Liver (tissue), 9 donors: ENCODE data around the gene GNG7. TPM values are rescaled to one million over a fixed set of nuclear protein-coding genes. Genes with fewer than 3 reads are reported as not detected.
"Not testable (repeated sequence)": the region's sequence is repeated elsewhere in the genome, so short reads cannot be mapped to it uniquely, and the experiment has no call there.

ENCODE experiments used
- DNase-seq: peaks from one replicate; pipeline ENCODE4 v3.0.0-alpha.2; 2017; ENCODE audit warnings: low spot score
- H3K27ac ChIP-seq, 2 donors: one replicate each; pipeline ENCODE4 v1.7.0; 2013; ENCODE audit warnings: inconsistent platforms in 2 of 2, low read length in 2 of 2, control low read depth in 1 of 2, low read depth in 1 of 2, mild to moderate bottlenecking in 1 of 2
- H3K27me3 ChIP-seq, 4 donors: one replicate each; pipeline versions ENCODE4 v1.6.1 to v1.7.0; 2013; ENCODE audit warnings: low read length in 3 of 4, inconsistent platforms in 1 of 4, mild to moderate bottlenecking in 1 of 4, moderate library complexity in 1 of 4; ENCODE audit not compliant: control insufficient read depth in 4 of 4, insufficient read depth in 4 of 4
- H3K36me3 ChIP-seq, 4 donors: one replicate each; pipeline versions ENCODE4 v1.6.1 to v1.7.0; 2013; ENCODE audit warnings: low read length in 3 of 4, mild to moderate bottlenecking in 3 of 4, low read depth in 1 of 4, moderate library complexity in 1 of 4; ENCODE audit not compliant: control insufficient read depth in 4 of 4, insufficient read depth in 3 of 4
- H3K4me1 ChIP-seq, 4 donors: one replicate each; pipeline versions ENCODE4 v1.6.1 to v1.7.0; 2013; ENCODE audit warnings: low read length in 3 of 4, mild to moderate bottlenecking in 3 of 4, moderate library complexity in 1 of 4; ENCODE audit not compliant: control insufficient read depth in 4 of 4, insufficient read depth in 4 of 4
- H3K4me3 ChIP-seq, 3 donors: one replicate each; pipeline versions ENCODE4 v1.6.1 to v1.7.0; 2013; ENCODE audit warnings: low read length in 3 of 3, control low read depth in 1 of 3, low read depth in 1 of 3, mild to moderate bottlenecking in 1 of 3
- H3K9ac ChIP-seq, 2 donors: one replicate each; pipeline ENCODE4 v1.7.0; 2013; ENCODE audit warnings: low read length in 2 of 2, mild to moderate bottlenecking in 2 of 2, moderate library complexity in 2 of 2, control low read depth in 1 of 2, low read depth in 1 of 2
- H3K9me3 ChIP-seq, 4 donors: one replicate each; pipeline versions ENCODE4 v1.6.1 to v1.7.0; 2013; ENCODE audit warnings: low read length in 3 of 4; ENCODE audit not compliant: control insufficient read depth in 4 of 4
- ATF3 ChIP-seq: IDR thresholded peaks from 2 replicates; pipeline ENCODE4 v1.6.1; 2016; ENCODE audit warnings: antibody characterized with exemption
- EGR1 ChIP-seq, 2 donors: IDR thresholded peaks; 2 replicates each; pipeline ENCODE4 v1.6.1; 2016 to 2018; ENCODE audit warnings: antibody characterized with exemption in 2 of 2, low read depth in 2 of 2
- FOXA1 ChIP-seq: IDR thresholded peaks from 2 replicates; pipeline ENCODE4 v1.6.1; 2016; ENCODE audit warnings: antibody characterized with exemption
- FOXA2 ChIP-seq: IDR thresholded peaks from 2 replicates; pipeline ENCODE4 v1.6.1; 2016; ENCODE audit warnings: antibody characterized with exemption
- HNF4G ChIP-seq: IDR thresholded peaks from 2 replicates; pipeline ENCODE4 v1.6.1; 2016; ENCODE audit warnings: antibody characterized with exemption
- JUND ChIP-seq, 2 donors: IDR thresholded peaks; 2 replicates each; pipeline ENCODE4 v1.6.1; 2016; ENCODE audit warnings: antibody characterized with exemption in 2 of 2
- NR2F2 ChIP-seq: IDR thresholded peaks from 2 replicates; pipeline ENCODE4 v1.6.1; 2016; ENCODE audit warnings: antibody characterized with exemption
- RAD21 ChIP-seq, 2 donors: IDR thresholded peaks; 2 replicates each; pipeline ENCODE4 v1.6.1; 2016; ENCODE audit warnings: antibody characterized with exemption in 2 of 2, mild to moderate bottlenecking in 2 of 2
- RXRA ChIP-seq, 2 donors: IDR thresholded peaks; 2 replicates each; pipeline ENCODE4 v1.6.1; 2017 to 2018; ENCODE audit warnings: antibody characterized with exemption in 2 of 2, mild to moderate bottlenecking in 1 of 2
- TAF1 ChIP-seq: conservative IDR thresholded peaks from 2 replicates; pipeline ENCODE4 v1.6.1; 2016; ENCODE audit warnings: antibody characterized with exemption, mild to moderate bottlenecking
- YY1 ChIP-seq: IDR thresholded peaks from 2 replicates; pipeline ENCODE4 v1.6.1; 2016; ENCODE audit warnings: antibody characterized with exemption, mild to moderate bottlenecking
- WGBS: extraction: QIAGEN DNeasy Blood & Tissue Kit; methylation state at CpG from one replicate; pipeline ENCODE4 v1.1.7; 2013; 5-methylcytosine and 5-hydroxymethylcytosine counted together
- polyA plus RNA-seq, 2 donors: library from polyadenylated mRNA; stranded (reverse) in 1 of 2; unstranded in 1 of 2; fragments of 200-250 nt in 1 of 2; fragments of >200 nt in 1 of 2; fragmentation: Nextera tagmentation in 1 of 2; extraction: Ambion mirVana in 1 of 2; gene quantifications; one replicate each; pipeline versions ENCODE4 v1.2.1 to v1.2.3, GENCODE V29; 2013 to 2015
- total RNA-seq, 2 donors: library from RNA; depleted of rRNA; stranded (reverse); fragments of >200 nt; gene quantifications; one replicate each; pipeline ENCODE4 v1.2.3, GENCODE V29; 2014
- TF ChIP-seq, protein P1 (sequence below): IDR thresholded peaks from 2 replicates; pipeline ENCODE4 v1.6.1; 2016; ENCODE audit warnings: antibody characterized with exemption, mild to moderate bottlenecking
- TF ChIP-seq, protein P2 (sequence below): fragments of 150-350 bp; IDR thresholded peaks from 2 replicates; pipeline ENCODE4 v1.5.1; 2017; ENCODE audit warnings: improper control_type of control experiment, low read depth, low read length; ENCODE audit not compliant: missing input control
- donor health status: healthy.
- donor health status: healthy.
- donor health status: healthy.
- donor health status: healthy.
- donor health status: healthy.

GNG7 gene
- total and polyA plus RNA-seq, 4 donors = 0.75 to 1.9 (median 1.1) TPM

- TF ChIP-seq RAD21 (IDR thresholded peaks at IDR 0.05) (no peak), RXRA (IDR thresholded peaks at IDR 0.05) (no peak), YY1 (no peak), HNF4G (no peak), EGR1 (IDR thresholded peaks at IDR 0.05; ENCODE audit: low read depth in 2 of 2) (no peak)
- Histone ChIP-seq H3K27me3 (no peaks in the 10 kb centered on the region), H3K36me3 (no peaks in the 10 kb centered on the region), H3K9me3 (no peaks in the 10 kb centered on the region), H3K4me3 (no peak overlapping the region), H3K9ac (no peak overlapping the region), H3K27ac (no peak overlapping the region), H3K4me1 (peaks cover 0 to 8% (median 4%) of the 10 kb centered on the region in 4 donors)
- no peak for DNase-seq
- WGBS = 88% methylated on average over 20 of the region's 20 CpGs
These were observed 178.7 kb downstream of the GNG7 start for GRCh38 chr19:2523630-2524311.

DNA sequence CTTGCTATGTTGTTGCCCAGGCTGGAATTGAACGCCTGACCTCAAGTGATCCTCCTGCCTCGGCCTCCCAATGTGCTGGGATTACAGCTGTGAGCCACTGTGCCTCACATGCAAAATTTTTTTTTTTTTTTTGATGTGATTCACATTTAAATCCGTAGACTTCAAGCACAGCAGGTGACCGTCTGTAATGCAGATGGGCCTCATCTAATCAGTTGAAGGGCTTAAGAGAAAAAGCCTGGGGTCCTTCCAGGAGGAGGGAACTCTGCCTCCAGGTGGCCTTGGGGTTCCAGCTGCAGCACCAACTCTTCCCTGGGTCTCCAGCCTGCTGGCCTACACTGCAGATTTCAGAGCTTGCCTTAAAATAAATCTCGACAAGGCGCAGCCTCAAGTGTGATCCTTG, 183.0 kb downstream of the GNG7 start:
- no peaks in the 10 kb centered on the region for H3K36me3 ChIP-seq
- H3K9ac ChIP-seq = no peak overlapping the region
- no peaks in the 10 kb centered on the region for H3K9me3 ChIP-seq
- H3K4me1 ChIP-seq = no peaks in the 10 kb centered on the region
- 98% methylated on average over 6 of the region's 6 CpGs for WGBS
- no peak overlapping the region for H3K4me3 ChIP-seq
- no peak overlapping the region for H3K27ac ChIP-seq
- no peaks in the 10 kb centered on the region for H3K27me3 ChIP-seq
- DNase-seq = no peak
- no peak for TF ChIP-seq FOXA2
- no peak for TF ChIP-seq NR2F2
- TF ChIP-seq, protein P1, sequence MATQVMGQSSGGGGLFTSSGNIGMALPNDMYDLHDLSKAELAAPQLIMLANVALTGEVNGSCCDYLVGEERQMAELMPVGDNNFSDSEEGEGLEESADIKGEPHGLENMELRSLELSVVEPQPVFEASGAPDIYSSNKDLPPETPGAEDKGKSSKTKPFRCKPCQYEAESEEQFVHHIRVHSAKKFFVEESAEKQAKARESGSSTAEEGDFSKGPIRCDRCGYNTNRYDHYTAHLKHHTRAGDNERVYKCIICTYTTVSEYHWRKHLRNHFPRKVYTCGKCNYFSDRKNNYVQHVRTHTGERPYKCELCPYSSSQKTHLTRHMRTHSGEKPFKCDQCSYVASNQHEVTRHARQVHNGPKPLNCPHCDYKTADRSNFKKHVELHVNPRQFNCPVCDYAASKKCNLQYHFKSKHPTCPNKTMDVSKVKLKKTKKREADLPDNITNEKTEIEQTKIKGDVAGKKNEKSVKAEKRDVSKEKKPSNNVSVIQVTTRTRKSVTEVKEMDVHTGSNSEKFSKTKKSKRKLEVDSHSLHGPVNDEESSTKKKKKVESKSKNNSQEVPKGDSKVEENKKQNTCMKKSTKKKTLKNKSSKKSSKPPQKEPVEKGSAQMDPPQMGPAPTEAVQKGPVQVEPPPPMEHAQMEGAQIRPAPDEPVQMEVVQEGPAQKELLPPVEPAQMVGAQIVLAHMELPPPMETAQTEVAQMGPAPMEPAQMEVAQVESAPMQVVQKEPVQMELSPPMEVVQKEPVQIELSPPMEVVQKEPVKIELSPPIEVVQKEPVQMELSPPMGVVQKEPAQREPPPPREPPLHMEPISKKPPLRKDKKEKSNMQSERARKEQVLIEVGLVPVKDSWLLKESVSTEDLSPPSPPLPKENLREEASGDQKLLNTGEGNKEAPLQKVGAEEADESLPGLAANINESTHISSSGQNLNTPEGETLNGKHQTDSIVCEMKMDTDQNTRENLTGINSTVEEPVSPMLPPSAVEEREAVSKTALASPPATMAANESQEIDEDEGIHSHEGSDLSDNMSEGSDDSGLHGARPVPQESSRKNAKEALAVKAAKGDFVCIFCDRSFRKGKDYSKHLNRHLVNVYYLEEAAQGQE = no peak
- TF ChIP-seq, protein P2, sequence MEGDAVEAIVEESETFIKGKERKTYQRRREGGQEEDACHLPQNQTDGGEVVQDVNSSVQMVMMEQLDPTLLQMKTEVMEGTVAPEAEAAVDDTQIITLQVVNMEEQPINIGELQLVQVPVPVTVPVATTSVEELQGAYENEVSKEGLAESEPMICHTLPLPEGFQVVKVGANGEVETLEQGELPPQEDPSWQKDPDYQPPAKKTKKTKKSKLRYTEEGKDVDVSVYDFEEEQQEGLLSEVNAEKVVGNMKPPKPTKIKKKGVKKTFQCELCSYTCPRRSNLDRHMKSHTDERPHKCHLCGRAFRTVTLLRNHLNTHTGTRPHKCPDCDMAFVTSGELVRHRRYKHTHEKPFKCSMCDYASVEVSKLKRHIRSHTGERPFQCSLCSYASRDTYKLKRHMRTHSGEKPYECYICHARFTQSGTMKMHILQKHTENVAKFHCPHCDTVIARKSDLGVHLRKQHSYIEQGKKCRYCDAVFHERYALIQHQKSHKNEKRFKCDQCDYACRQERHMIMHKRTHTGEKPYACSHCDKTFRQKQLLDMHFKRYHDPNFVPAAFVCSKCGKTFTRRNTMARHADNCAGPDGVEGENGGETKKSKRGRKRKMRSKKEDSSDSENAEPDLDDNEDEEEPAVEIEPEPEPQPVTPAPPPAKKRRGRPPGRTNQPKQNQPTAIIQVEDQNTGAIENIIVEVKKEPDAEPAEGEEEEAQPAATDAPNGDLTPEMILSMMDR = no peak
- TF ChIP-seq FOXA1 = no peak
- no peak for TF ChIP-seq EGR1 (IDR thresholded peaks at IDR 0.05; ENCODE audit: low read depth in 2 of 2)
- TF ChIP-seq ATF3 = no peak
- no peak for TF ChIP-seq JUND (IDR thresholded peaks at IDR 0.05)
- TF ChIP-seq TAF1 = no peak

DNA sequence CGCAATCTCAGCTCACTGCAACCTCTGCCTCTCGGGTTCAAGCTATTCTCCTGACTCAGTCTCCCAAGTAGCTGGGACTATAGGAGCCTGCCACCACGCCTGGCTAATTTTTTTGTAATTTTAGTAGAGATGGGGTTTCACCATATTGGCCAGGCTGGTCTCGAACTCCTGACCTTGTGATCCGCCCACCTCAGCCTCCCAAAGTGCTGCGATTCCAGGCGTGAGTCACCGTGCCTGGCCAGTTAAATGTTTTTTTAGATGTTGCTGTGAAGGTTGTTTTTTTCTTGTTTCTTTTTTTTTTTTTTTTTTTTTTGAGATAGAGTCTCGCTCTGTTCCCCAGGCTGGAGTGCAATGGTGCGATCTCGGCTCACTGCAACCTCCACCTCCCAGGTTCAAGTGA, 183.6 kb downstream of the GNG7 start:
- H3K4me3 ChIP-seq, H3K27ac ChIP-seq, H3K4me1 ChIP-seq, DNase-seq, H3K9me3 ChIP-seq, H3K36me3 ChIP-seq, H3K27me3 ChIP-seq, H3K9ac ChIP-seq: not testable (repeated sequence)
- 92% methylated on average over 11 of the region's 11 CpGs for WGBS
